ENCODE data around the gene OTUD6A. TPM values are rescaled to one million over a fixed set of nuclear protein-coding genes. Genes with fewer than 3 reads are reported as not detected.

The OTUD6A gene
- total RNA-seq, 1 donor from 2014 or later, result not detected

GRCh38 chrX:70032792-70033191 lies 29.5 kb upstream of the OTUD6A start:
- DNase-seq (ENCODE audit: extremely low spot score in 2 of 2), result peak in 1 of 2 donors; percentile 49
- Histone ChIP-seq H3K4me1 (no peaks in the 10 kb centered on the region), H3K4me3 (no peak overlapping the region), H3K27ac (no peak overlapping the region), H3K36me3 (no peaks in the 10 kb centered on the region), H3K9me3 (no peaks in the 10 kb centered on the region), H3K27me3 (no peaks in the 10 kb centered on the region)
- no peak for TF ChIP-seq POLR2A (IDR thresholded peaks at IDR 0.05)
- no peak for TF ChIP-seq POLR2AphosphoS5 (IDR thresholded peaks at IDR 0.05; ENCODE audit: insufficient read depth in 1 of 2, low read depth in 1 of 2)
- TF ChIP-seq CTCF (IDR thresholded peaks at IDR 0.05), result no peak
- intact Hi-C loops (cut with DNase I), result no loop called here

DNA sequence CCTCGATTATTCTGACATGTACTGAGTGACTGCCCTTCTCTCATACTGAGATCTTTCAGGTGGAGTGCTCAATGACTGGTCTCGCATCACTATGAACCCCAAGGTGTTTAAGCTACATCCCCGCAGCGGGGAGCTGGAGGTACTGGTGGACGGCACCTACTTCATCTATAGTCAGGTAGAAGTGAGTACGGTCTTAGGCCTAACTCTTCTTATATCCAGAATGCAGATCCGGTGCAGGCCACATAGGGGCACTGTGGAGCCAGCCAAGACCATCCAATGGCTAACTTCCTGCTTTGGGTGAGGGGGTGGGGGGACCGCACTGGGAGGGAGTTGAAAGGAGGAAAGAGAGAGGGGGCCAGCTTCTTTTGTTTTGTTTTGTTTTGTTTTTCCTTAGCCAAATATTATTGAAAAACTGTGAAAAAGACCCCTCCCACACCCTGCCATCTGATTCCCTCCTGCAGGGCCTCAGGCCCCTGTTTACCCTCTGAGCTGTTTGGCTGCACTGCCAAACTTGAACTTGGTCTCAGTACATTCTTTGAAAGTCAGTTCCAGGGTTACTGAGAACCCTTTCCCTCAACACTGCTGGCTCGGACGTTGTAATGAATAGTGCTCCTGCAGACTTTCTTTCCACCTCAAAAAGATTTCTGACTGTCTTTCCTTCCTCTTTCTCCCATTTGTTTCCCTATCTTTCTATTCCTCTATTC lies 28.8 kb upstream of the OTUD6A start:
- Histone ChIP-seq H3K9me3 (no peaks in the 10 kb centered on the region), H3K27me3 (no peaks in the 10 kb centered on the region), H3K36me3 (no peaks in the 10 kb centered on the region), H3K4me3 (no peak overlapping the region), H3K27ac (no peak overlapping the region), H3K4me1 (no peaks in the 10 kb centered on the region)
- DNase-seq (ENCODE audit: extremely low spot score in 2 of 2), result peak in 1 of 2 donors; percentile 58
- TF ChIP-seq POLR2A (IDR thresholded peaks at IDR 0.05) (no peak), POLR2AphosphoS5 (IDR thresholded peaks at IDR 0.05; ENCODE audit: insufficient read depth in 1 of 2, low read depth in 1 of 2) (no peak), CTCF (IDR thresholded peaks at IDR 0.05) (no peak)
- intact Hi-C loops (cut with DNase I), result no loop called here

- intact Hi-C loops (cut with DNase I), result no loop called here
- TF ChIP-seq POLR2A (IDR thresholded peaks at IDR 0.05) (no peak), POLR2AphosphoS5 (IDR thresholded peaks at IDR 0.05; ENCODE audit: insufficient read depth in 1 of 2, low read depth in 1 of 2) (no peak), CTCF (IDR thresholded peaks at IDR 0.05) (no peak)
- no peaks in the 10 kb centered on the region for H3K27me3 ChIP-seq
- no peaks in the 10 kb centered on the region for H3K36me3 ChIP-seq
- DNase-seq (ENCODE audit: extremely low spot score in 2 of 2), result peak in 1 of 2 donors; percentile 20
- no peak overlapping the region for H3K4me3 ChIP-seq
- no peaks in the 10 kb centered on the region for H3K9me3 ChIP-seq
- H3K27ac ChIP-seq, result no peak overlapping the region
- H3K4me1 ChIP-seq, result no peaks in the 10 kb centered on the region
Observed at GRCh38 chrX:70034646-70035045, 27.6 kb upstream of the OTUD6A start.

DNA sequence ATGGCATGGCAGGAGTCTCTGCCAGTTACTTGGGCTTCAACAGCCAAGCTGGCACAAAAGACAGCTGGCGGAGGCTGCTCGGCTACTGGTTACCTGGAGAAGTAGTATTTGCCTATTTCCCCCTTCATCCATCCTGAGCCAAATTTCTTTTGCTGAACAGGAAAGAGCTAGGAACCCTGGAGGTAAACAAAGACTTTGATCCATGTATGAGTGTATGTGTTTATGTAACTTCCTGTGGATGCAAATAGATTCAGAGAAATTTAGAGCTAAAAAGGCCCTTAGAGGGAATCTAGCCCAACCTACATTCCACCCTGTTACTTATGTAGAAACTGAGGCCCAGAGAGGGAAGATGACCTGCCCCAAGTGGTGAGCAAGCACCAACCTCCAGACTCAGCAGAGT lies 23.7 kb upstream of the OTUD6A start:
- Histone ChIP-seq H3K27me3 (no peaks in the 10 kb centered on the region), H3K27ac (no peak overlapping the region), H3K36me3 (no peaks in the 10 kb centered on the region), H3K9me3 (no peaks in the 10 kb centered on the region), H3K4me3 (no peak overlapping the region), H3K4me1 (no peaks in the 10 kb centered on the region)
- TF ChIP-seq POLR2AphosphoS5 (IDR thresholded peaks at IDR 0.05; ENCODE audit: insufficient read depth in 1 of 2, low read depth in 1 of 2) (no peak), CTCF (IDR thresholded peaks at IDR 0.05) (no peak), POLR2A (IDR thresholded peaks at IDR 0.05) (no peak)
- intact Hi-C loops (cut with DNase I), result no loop called here
- peak in 1 of 2 donors; percentile 69 for DNase-seq (ENCODE audit: extremely low spot score in 2 of 2)

DNA sequence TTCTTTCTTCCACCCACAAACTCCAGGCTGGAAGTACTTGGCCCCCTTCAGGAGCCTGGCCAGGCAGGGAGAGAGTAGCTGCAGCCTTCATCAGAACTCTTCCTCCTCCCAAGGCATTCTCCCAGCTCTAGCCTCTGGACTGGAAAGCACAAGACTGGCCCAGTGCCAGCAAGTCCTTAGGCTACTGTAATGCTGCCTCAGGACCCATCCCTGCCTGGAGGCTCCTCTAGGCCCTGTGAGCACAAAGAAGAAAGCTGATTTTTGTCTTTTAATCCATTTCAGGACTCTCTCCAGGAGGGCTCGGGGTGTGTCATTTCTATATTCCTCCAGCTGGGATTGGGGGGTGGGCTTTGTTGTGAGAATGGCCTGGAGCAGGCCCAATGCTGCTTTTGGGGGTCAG lies 23.3 kb upstream of the OTUD6A start:
- intact Hi-C loops (cut with DNase I), result no loop called here
- no peak overlapping the region for H3K4me3 ChIP-seq
- peak in 1 of 2 donors; percentile 58 for DNase-seq (ENCODE audit: extremely low spot score in 2 of 2)
- no peaks in the 10 kb centered on the region for H3K9me3 ChIP-seq
- TF ChIP-seq POLR2A (IDR thresholded peaks at IDR 0.05) (no peak), POLR2AphosphoS5 (IDR thresholded peaks at IDR 0.05; ENCODE audit: insufficient read depth in 1 of 2, low read depth in 1 of 2) (no peak), CTCF (IDR thresholded peaks at IDR 0.05) (no peak)
- H3K27me3 ChIP-seq, result no peaks in the 10 kb centered on the region
- no peaks in the 10 kb centered on the region for H3K36me3 ChIP-seq
- H3K27ac ChIP-seq, result no peak overlapping the region
- H3K4me1 ChIP-seq, result no peaks in the 10 kb centered on the region
